ENCODE results near the gene BTD.

BTD gene

DNA sequence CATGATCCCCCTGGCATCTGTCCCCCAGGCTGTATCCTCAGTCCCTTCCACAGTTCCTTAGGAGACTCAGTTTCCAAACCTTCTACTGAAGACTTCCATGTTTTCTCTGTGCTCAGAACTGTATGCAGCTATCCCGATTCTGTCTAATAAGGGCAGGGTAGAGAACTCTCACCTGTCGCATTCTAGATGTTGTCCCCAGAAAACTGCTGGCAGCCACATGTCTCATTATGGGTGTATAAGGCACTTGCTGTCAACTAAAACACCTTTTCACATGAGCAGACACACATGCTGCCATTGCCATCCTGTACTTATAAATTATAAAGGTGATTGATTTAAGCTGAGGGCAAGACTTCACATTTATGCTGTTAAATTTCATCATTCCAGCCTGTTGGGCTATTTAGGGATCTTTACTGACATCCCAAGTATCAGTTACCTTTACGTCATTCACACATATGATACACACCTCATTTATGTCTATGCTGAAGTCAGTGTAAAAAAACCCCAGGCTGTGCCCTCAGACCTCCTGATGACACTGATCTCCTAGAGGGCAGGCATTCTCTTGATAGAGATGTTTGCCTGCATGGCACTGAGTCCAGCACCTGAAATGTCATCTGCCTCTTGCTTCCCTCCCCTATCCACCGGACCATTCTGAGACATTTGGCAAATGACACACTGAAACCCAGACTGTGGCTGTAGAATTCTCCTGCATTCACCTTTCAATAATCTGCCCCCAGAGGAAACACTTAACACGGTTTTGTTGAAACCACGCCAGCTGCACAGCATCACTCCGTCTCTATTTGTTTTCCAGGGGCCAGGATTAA, 35.8 kb downstream of the BTD start:
- no peak for DNase-seq

DNA sequence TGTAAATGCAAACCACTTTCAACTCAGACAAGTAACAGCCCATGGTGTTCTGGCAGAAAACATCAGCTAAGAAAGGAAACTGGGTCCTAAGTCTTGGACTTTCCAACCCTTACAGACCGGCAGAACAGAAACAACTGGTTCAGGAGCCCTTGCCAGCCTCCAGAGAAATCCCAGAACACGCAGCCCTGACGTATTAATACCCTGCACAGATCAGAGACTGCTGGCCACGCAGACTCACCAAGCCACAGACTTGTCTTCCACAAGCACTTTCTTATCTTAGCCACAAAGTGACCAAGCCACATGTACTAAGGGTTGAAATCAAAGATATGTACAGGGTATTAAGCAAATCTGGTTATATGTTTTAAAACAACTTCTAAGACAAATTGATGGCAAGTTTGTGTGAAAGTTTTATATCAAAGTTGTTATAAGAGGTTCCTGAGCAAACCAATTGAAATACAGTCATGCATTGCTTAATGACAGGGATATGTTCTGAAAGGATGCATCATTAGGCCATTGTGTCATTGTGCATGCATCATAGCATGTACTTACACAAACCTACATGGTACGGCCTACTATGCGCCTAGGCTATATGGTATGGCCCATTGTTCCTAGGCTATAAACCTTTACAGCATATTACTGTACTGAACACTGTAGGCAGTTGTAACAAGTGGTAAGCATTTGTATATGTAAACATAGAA, 36.8 kb downstream of the BTD start:
- no peak for DNase-seq

DNA sequence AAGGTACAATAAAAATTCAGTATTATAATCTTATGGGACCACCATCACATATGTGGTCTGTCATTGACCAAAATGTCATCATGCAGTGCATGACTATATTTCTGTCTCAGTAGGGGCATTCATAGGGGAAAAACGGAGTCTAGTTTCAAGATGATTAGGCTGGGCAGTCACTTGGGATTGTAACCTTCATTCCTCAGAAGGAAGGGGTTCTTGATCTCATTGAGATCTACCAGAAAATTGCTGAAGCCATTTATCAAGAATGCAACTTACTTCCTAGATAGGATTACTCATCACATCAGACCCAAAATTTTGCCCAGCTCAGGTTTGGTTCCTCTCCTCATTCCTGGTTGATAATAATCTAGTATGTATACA, 37.3 kb downstream of the BTD start:
- no peak for DNase-seq

DNA sequence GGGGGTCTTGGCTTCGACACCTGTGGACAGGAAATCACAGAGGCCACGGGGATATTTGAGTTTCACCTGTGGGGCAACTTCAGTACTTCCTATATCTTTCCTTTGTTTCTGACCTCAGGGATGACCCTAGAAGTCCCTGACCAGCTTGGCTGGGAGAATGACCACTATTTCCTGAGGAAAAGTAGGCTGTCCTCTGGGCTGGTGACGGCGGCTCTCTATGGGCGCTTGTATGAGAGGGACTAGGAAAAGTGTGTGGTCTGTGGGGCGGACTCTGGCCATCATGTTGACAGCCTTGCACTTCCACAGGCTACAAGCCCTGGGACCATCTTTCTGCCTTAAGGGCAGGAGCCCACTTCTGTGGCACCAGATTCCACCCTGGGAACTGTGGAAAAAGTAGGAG, 43.7 kb downstream of the BTD start:
- DNase-seq = no peak

DNA sequence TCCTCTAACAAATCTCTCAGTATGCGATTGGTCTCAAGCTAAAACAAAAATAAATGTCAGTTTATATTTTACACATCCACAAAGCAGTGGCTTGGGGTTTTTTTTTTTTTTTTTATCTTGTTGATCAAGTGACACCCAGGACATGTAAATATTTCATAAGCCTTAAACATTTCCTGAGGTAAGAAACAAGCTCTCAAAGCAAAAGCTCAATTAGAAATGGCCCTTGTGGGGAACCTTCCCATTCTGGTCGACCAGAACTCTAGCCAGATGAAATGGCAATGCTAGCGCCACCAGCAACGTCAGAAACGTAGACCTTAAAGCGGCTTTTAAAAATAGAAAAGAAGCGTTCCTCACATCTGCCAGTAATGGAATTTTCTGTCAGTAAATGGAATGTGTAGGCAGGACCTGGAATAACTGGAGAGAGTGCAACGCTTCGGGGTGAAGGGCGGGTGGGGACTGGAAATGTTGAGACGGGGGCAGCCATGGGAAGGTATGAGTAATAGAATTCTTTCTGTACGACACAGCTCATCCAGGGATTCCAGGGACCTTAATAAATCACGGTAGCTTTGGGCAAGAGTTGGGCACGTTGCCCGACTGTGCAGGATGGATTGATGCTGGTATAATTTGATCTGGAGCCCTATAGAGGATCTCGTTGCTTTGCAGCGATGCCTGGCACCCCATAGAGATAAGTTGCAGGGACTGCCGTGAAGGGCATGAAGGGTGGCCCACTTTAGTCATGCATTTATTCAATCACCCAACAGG, 44.4 kb downstream of the BTD start:
- DNase-seq = no peak

DNA sequence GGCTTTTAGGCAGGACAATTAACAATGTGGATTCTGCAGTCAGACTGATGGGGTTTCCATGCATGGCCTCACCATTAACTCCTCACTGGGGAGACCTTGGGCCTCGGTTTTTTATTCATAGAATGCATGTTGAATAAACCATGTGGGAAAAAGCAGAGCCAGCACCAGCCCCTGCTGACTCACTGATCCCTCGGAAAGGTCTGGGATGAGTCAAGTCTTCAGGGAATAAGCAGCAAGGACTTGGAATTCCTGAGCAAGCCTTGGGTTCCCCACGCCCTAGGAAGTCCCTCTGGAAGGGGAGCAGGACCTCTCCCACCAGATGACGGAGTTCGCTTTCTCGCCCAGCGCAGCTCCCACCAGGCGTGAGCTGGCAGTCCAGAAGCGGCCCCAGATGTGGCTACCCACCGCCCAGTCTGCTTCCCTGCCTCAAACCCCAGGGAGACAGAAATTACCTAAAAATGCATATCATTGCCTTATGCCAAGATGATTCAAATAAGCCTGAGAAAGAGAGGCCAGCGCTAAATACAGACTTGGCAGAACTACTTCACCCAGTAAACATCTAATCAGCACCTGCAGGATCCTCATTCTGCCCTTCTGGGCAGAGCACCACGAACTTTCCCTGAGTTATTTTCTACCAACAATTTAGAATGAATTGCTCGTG, 45.4 kb downstream of the BTD start:
- DNase-seq = no peak

DNA sequence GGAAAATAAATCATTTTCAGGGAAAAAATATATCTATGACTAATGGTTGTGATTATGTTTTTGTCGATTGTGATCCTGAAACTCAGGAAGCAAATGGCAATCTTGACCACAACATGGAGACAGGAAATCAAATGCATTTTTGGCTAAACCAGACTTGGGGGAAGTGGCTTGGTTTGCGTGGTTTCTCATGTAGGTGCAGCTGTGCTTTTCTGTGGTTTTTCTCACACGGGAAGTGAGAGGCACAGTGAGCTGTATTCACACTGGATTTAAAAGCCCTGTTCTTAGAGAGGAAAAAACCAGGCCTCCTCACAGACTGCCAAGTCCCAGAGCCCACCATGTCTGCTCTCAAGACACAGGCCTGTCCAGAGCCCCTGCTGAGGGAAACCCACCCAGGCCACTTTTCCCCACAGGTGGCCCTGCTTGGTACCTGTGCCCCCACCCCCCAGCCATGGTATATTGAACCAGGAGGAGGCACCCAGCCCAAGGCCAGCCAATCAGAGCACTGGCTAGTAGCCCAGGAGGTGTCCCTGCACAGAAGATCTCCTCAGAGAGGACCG, 46.1 kb downstream of the BTD start:
- DNase-seq = peak; percentile 79

DNA sequence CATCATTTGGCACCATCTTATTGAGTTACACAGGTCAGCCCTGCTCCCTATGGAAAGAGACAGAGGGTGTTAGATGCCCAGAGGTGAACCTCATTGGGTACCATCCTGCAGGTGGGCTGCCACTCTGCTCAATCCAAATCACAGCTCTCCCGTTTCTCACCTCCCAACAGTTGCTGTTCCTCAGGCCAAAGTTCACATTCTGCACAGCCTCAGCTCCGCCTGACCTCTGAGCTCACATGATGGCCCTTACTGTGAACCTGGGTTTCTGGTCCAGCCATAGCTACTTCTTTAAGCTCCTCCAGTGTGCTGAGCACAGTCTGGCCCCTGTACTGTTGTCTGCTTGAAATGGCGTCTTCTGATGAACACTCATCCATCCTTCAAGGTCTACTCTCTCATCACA, 47.8 kb downstream of the BTD start:
- DNase-seq = no peak

DNA sequence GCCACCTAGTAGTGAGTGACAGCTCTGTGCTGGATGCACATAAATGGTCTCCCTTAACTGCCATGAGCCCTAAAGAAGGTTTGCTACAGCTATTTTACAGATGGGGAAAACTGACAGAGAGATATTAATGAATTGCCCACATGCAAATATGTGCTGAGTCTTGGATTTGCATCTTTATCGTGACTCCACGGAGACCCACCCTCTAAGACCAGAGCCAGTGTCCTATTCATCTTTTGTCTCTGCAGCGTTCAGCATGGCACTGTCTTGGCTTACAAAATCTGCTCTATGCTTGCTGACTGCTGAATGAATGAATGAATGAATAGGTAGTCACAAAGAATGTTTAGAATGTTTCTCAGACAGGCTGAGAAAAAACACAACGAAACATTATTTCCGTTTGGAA, 48.3 kb downstream of the BTD start:
- DNase-seq = no peak

DNA sequence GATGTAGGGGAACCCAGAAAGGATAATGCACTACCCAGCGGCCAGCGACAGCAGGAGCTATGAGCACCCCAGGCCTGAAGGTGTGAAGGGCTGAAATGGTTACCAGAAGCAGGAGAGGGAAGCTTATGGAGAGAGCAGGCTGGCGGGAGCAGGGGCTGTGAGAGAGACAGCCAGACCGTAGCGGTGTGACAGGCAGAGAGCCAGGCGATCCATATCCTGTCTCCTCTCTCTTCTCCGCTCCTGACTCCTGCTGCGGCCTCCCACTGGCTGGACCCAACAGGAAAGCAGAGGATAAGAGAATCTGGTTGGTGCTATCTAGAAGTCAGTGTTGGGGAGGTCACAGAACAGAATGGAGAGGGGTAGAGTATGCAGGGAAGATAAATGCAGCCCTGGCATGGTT, 49.9 kb downstream of the BTD start:
- no peak for DNase-seq

DNA sequence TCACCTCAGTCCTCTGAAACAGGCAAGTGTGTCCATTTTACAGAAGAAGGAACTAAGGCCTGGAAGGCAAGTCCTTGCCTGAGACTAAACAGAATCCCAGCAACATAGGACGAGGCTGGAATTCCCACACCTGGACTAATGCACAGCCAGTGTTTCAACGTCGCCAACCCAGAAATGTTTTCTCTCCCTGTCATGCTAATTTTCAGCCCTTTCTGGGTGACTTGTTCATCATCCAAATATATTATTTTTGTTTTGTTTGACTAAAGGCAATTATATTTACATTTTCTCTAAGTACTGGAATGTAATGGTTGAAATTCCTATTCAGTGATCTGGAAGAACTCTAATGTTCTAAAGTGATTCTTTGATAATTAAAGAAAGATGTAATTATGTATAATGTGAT, 51.8 kb downstream of the BTD start:
- DNase-seq = no peak

DNA sequence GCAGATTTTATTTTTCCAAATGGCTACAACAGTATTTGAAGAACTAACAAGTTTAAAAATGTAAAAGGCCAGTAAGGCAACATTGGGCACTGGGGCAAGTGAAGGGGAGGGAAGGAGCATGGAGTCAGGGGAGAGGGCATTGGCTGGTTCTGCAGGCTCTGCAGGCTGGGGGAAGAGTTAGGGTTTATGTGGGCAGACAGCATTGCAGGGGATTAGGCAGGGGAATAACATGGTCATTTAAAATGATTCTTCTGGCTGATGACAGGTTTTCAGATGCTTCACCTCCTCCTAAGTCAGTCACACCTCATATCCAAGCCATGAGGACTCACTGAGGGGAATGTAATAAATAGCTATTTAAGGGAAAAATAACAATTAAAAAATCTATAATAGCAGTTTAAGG, 52.6 kb downstream of the BTD start:
- no peak for DNase-seq

DNA sequence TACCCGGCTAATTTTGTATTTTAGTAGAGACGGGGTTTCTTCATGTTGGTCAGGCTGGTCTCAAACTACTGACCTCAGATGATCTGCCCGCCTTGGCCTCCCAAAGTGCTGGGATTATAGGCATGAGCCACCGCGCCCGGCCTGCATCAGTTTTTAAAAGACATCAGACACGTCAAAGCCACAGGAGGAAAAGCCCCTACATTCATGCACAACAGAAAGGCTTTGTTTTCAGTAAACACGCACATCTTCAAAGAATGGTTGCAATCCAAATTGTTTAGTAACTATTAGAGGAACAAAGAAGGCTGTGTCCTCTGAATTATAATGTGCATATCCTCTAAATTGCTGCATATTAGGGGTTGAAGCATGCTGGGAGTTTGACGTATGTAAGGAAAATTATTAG, 53.3 kb downstream of the BTD start:
- DNase-seq = no peak

DNA sequence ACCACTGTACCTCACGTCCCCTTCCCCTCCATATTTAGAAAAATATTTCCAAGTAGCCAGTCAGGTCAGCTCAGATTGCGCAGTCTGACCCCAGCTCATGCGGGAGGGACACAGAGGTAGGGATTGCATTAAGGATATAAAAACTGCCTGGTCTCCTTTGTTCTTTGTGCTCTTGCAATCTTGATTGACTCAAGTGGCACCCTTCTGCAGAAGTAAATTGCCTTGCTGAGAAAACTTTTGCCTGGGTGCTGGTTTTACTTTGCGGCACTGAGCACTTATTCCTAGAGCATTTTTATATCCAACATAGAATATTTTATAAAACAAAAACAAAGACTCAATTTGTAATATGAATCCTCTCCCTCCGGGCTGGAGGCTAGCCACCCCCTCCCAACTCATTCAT, 54.8 kb downstream of the BTD start:
- no peak for DNase-seq

DNA sequence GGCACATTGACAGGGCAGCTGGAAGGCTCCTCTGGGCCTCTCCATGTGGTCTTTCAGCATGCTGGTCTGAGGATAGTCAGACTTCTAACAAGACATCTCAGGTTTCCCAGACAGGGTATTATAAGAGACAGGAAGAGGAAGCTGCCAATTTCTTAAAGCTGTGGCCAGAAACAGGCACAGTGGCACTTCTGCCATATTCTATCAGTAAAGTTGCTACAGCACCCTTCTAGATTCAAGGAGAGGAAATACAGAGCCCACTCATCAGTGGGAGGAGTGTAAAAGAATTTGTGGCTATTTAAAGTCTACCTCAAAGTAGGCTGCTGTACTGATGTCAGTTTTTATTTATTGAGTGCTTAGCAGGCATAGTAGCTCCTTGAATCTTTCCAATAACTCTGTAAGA, 55.5 kb downstream of the BTD start:
- DNase-seq = no peak

DNA sequence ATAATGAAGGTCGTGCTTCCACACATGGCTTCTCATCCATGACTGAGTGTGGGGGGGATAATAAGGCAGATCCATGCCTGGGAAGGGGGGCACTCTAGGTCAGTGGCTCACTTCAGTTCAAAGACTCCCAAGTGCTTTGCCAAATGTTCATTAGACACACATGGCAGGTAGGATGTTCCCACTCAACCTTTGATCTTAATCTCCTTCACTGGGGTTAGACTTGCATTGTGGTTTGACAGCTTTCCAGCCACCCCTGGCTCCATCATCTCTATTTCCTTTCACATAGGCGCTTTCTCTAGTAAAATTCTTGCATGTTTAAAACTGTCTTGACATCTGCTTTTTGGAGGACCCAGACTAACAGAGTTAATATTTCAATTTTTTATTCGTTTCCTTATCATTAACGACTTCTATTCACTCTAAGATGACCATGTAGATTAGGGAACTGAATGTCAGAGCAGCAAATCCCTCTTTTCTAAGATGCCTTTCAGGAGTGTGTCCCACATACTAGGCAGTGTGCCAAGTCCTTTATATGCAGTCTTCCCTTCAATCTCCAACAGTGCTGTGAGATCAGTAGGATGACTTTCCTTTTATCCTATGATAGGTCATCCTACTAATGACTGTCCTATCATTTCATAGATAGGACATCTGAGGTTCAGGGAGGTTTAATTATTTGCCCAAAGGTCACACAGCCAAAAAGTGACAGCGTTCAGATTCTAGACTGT, 57.9 kb downstream of the BTD start:
- no peak for DNase-seq

DNA sequence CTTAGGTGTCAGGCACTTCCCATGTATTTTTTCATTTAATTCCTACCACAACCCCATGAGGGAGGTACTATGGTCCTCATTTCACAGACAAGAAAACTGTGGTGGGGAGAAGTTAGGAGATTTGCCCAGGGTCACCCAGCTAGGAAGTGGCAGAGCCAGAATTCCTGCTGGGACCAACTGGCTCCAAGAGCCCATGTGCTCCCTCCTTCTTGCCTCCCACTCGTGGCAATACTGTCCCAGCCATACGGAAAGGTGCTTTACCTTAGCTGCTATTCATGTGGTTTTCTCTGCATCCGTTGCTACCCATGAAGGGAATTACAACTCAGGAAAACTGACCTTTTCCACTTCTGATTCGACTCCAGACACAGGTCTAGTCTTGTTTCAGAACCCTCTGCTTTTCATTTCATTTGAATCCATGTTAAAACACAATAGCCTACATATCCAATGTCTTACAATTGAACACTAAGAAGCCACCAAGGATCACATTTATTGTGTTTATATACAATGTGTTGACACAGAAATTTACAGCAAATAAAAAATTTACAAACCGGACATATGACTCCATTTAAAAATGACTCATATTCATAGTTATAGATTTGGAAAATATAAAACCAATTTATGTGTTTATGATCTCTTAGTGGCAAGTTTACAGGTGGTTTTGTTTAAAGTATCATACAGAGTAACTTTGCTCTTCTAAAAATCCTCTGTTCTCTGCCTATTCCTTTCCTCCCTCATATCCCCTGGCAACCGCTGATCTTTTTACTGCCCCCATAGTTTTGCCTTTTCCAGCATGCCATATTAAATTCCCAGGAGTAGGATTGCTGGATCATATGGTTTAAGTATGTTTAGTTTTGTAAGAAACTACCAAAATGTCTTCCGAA, 58.8 kb downstream of the BTD start:
- no peak for DNase-seq

DNA sequence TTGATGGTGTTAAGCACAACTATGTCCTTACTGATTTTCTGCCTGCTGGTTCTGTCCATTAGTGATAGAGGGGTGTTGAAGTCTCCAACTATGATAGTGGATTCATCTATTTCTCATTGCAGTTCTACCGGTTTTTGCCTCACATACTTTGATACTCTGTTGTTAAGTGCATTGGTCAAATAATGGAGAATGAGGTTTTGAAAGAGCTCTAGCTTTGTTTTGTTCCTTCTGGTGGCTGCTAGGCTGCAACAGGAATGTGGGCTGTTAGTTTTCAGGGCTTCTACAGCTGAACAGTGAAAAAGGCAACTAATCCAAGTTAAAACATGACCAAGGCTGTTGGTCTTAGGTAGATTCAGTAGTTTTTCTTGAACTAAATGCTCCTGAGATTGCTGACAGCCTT, 62.6 kb downstream of the BTD start:
- no peak for DNase-seq

DNA sequence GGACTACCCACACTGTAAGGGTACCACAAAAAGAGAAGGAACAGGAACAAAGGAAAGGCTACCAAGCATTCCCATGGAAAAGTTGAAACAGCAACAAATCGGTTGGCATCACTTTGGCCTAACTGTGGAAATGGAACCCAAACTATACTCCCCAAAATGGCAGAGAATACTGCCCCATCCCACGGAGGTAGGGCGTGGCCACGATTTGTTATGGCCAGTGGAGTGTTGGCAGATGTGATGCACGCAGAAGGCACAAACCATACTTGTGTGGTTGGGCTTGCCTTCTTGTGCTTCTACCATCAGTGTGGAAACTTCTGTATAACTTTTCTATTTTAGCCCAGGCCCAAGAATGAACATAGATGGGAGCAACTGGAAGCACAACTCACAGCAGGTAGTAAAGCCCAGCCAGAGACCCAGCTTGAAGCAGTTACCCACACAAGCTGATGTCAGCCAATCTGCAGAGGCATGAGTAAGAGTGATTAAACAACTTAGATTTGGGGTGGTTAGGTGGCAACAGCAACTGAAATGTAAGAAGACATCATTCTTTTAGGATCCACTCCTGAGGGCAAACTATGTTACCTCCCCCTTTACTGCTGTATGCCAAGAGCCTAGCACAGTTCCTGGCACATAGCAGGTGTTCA, 64.1 kb downstream of the BTD start:
- DNase-seq = no peak

DNA sequence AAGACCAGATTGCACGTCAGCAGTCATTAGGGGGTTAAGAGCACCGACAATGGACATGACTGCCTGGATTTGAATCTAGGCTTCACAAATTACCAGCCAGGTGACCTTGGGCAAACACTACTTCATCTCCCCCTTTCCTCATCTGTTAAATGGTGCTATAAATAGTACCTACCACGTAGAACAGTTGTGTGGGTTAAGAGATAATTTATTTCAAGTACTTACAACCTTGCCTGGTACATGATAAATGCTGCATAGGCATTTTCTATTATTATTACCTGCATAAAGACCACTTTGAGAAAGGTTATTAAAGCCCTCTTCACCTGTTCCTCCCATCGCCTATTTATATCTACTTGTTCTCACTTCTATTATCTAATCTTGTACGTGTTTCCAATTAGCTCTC, 64.7 kb downstream of the BTD start:
- DNase-seq = no peak

DNA sequence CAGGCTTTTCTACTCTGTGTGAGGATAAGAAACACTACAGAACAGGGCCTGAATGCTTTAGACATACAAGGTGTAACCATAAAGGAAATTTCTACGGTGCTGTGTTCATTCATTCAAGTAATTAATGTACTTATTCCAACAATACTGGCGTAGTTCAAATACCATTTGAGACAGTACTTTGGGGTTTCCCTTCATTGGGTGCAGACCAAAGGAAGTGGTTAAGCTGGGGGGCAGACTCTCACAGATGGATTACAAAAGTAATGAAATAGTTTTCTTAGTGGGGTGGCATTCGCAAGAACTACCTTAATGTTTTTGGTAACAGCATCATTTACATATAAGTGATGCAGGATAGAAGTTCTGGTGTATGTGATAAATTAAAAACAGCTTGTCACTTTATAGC, 65.9 kb downstream of the BTD start:
- no peak for DNase-seq
